ENCODE results near the gene SMIM35.

GRCh38 chr11:118018401-118018800 is 68.4 kb downstream of the SMIM35 start:
- TF ChIP-seq PKNOX1 (IDR thresholded peaks at IDR 0.05): no peak
- TF ChIP-seq TARDBP (IDR thresholded peaks at IDR 0.05): no peak
- TF ChIP-seq FOXA1 (IDR thresholded peaks at IDR 0.05): no peak
- TF ChIP-seq FOXM1 (IDR thresholded peaks at IDR 0.05; ENCODE audit: borderline replicate concordance): no peak
- TF ChIP-seq SUZ12 (IDR thresholded peaks at IDR 0.05): no peak
- no peak for TF ChIP-seq LEF1 (IDR thresholded peaks at IDR 0.05; ENCODE audit: borderline replicate concordance)
- no peak for TF ChIP-seq L3MBTL2 (conservative IDR thresholded peaks at IDR 0.05)
- TF ChIP-seq ELF4 (IDR thresholded peaks at IDR 0.05): no peak
- TF ChIP-seq ZNF384 (IDR thresholded peaks at IDR 0.05): no peak
- no peak for TF ChIP-seq BHLHE40 (IDR thresholded peaks at IDR 0.05; ENCODE audit: borderline replicate concordance)
